Stomach (tissue), 9 donors: ENCODE measurements around the gene CAPN8. TPM values are rescaled to one million over a fixed set of nuclear protein-coding genes. Genes with fewer than 3 reads are reported as not detected.

Experiments used
- DNase-seq, 2 donors: peaks; one replicate each; pipeline versions ENCODE4 v3.0.0 to v3.0.0-alpha.2; 2013 to 2019
- H3K27ac ChIP-seq, 5 donors: fragments of 200-600 bp in 4 of 5; sonication (generic) in 4 of 5; one replicate each; pipeline ENCODE4 v1.5.1; 2013 to 2019; ENCODE audit warnings: mild to moderate bottlenecking in 1 of 5, moderate library complexity in 1 of 5
- H3K27me3 ChIP-seq, 3 donors: fragments of 200-600 bp; sonication (generic); one replicate each; pipeline ENCODE4 v1.5.1; 2017 to 2019; ENCODE audit warnings: mixed run types in 1 of 3
- H3K36me3 ChIP-seq, 4 donors: fragments of 200-600 bp; sonication (generic); 1 replicate in 3 of 4; 2 replicates in 1 of 4; pipeline ENCODE4 v1.5.1; 2016 to 2019
- H3K4me1 ChIP-seq, 4 donors: fragments of 200-600 bp; sonication (generic); one replicate each; pipeline ENCODE4 v1.5.1; 2016 to 2019
- H3K4me3 ChIP-seq, 4 donors: fragments of 200-600 bp; sonication (generic) in 3 of 4; one replicate each; pipeline ENCODE4 v1.5.1; 2016 to 2019; ENCODE audit warnings: mild to moderate bottlenecking in 1 of 4
- H3K9me3 ChIP-seq, 4 donors: fragments of 200-600 bp; sonication (generic); one replicate each; pipeline ENCODE4 v1.5.1; 2016 to 2019
- EP300 ChIP-seq: sonication (generic); formaldehyde crosslinking; IDR thresholded peaks from one replicate; pipeline ENCODE4 v1.6.1; 2017; ENCODE audit warnings: antibody characterized with exemption
- POLR2A ChIP-seq, 4 donors: fragments of 450-650 bp; IDR thresholded peaks; one replicate each; pipeline ENCODE4 v1.6.1; 2016; ENCODE audit warnings: antibody characterized with exemption in 4 of 4, control low read depth in 2 of 4, mild to moderate bottlenecking in 1 of 4, moderate library complexity in 1 of 4
- POLR2AphosphoS5 ChIP-seq, 3 donors: sonication (generic); formaldehyde crosslinking; IDR thresholded peaks; one replicate each; pipeline ENCODE4 v1.6.1; 2016; ENCODE audit warnings: antibody characterized with exemption in 3 of 3
- whole genome bisulfite sequencing, 5 donors: extraction: QIAGEN DNeasy Blood & Tissue Kit in 3 of 5; methylation state at CpG; one replicate each; pipeline versions ENCODE4 v1.1.5 to v1.1.7; 2013 to 2018; 5-methylcytosine and 5-hydroxymethylcytosine counted together
- intact Hi-C: fragments of 100-400 bp; cut with DNase I; formaldehyde crosslinking; loops from one replicate; pipeline ENCODE4 v1.15.1; 2023; ENCODE audit warnings: low total_unique reads
- polyA plus RNA-seq, 3 donors: library from polyadenylated mRNA; stranded (reverse); fragments of 200-250 nt; gene quantifications; one replicate each; pipeline ENCODE4 v1.2.3, GENCODE V29; 2013
- total RNA-seq, 5 donors: library from RNA; depleted of rRNA; stranded (reverse); fragments of >200 nt; gene quantifications; one replicate each; pipeline versions ENCODE4 v1.1.0 to v1.2.3, GENCODE V29; 2014 to 2016
- TF ChIP-seq, protein P1 (sequence below), 7 experiments: fragments of 450-650 bp in 4 of 7; fragments of 200-600 bp in 3 of 7; sonication (generic) in 3 of 7; IDR thresholded peaks; one replicate each; pipeline ENCODE4 v1.5.1; 2016 to 2019; ENCODE audit warnings: antibody characterized with exemption in 7 of 7, control low read depth in 2 of 7, mild to moderate bottlenecking in 1 of 7
- donor health status: healthy with polysubstance abuse.
- donor health status: Bipolar disorder and iron deficiency.
- donor health status: healthy.

CAPN8 gene
- total and polyA plus RNA-seq, 8 donors: 28.3 to 581 (median 134) TPM

DNA sequence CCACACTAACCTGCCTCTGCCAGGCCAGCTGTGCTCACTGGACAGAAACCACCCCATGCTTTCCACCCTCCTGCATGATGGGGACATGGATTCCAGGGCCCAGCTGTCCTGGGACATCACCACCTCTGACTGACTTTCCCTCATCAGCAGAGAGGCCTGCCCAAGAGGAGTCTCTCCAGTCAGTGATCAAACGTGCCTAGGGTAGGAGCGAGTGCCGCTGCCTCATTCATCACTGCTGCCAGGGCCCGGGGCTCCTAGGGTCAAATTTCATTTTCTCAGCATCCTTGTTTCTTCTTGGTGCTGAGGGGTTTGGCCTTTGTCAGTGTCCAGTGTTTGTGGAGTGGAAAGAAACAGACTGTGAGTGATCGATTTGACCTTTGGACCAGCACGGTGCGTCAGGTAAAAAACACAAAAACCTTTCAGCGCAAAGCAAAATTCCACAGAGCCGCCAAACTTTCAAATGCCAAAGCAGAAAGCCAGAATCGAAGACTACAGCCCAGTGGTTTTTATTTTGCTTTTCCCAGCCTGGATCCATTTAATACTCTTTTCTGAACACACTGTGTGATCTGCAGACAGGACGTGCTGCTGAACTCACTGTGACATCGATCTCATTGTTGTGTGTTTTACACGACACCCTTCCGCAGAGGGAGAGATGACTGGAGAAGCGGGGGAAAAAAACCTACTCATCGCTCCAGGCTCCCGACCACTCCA, 43.2 kb downstream of the CAPN8 start:
- no peak overlapping the region for H3K27ac ChIP-seq
- intact Hi-C loops: no loop called here
- no peaks in the 10 kb centered on the region for H3K27me3 ChIP-seq
- 60 to 77% (median 65%) methylated on average over 17 of the region's 17 CpGs for WGBS, 5 donors
- peaks cover 0 to 19% (median 6%) of the 10 kb centered on the region in 4 donors for H3K36me3 ChIP-seq
- TF ChIP-seq POLR2AphosphoS5 (IDR thresholded peaks at IDR 0.05) (no peak), POLR2A (IDR thresholded peaks at IDR 0.05) (no peak), EP300 (no peak)
- TF ChIP-seq, protein P1, sequence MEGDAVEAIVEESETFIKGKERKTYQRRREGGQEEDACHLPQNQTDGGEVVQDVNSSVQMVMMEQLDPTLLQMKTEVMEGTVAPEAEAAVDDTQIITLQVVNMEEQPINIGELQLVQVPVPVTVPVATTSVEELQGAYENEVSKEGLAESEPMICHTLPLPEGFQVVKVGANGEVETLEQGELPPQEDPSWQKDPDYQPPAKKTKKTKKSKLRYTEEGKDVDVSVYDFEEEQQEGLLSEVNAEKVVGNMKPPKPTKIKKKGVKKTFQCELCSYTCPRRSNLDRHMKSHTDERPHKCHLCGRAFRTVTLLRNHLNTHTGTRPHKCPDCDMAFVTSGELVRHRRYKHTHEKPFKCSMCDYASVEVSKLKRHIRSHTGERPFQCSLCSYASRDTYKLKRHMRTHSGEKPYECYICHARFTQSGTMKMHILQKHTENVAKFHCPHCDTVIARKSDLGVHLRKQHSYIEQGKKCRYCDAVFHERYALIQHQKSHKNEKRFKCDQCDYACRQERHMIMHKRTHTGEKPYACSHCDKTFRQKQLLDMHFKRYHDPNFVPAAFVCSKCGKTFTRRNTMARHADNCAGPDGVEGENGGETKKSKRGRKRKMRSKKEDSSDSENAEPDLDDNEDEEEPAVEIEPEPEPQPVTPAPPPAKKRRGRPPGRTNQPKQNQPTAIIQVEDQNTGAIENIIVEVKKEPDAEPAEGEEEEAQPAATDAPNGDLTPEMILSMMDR (IDR thresholded peaks at IDR 0.05): no peak
- no peak overlapping the region for H3K4me3 ChIP-seq
- H3K9me3 ChIP-seq: no peaks in the 10 kb centered on the region
- peaks cover 0 to 7% (median 3%) of the 10 kb centered on the region in 4 donors for H3K4me1 ChIP-seq
- peak in 1 of 2 donors; percentile 46 for DNase-seq

DNA sequence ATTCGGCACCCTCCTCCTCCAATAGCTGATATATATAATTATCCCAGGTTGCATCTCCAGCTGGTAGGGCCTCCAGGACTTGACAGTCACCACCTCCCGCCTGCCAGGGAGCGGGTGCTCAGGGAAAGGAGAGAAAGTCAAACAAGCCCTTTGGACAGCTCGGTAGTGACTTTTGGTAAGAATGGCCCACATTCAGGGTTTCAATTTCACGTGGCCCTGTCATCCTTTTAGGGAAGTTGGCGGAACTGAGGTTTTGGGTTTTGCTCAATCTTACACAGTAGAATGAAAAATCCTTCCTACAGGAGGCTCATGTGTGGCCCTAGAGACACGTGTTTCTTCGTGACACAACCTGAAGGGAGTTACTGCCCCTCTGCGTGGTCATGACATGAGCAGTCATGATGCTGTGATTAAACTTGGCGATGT, 44.2 kb downstream of the CAPN8 start:
- 72 to 84% (median 77%) methylated on average over 10 of the region's 10 CpGs for WGBS, 5 donors
- Histone ChIP-seq H3K27me3 (no peaks in the 10 kb centered on the region), H3K9me3 (no peaks in the 10 kb centered on the region), H3K4me1 (peaks cover 0 to 7% (median 3%) of the 10 kb centered on the region in 4 donors), H3K4me3 (no peak overlapping the region), H3K36me3 (peaks cover 0 to 20% (median 8%) of the 10 kb centered on the region in 4 donors), H3K27ac (no peak overlapping the region)
- intact Hi-C loops: no loop called here
- no peak for DNase-seq
- TF ChIP-seq, protein P1 (IDR thresholded peaks at IDR 0.05): no peak
- no peak for TF ChIP-seq POLR2AphosphoS5 (IDR thresholded peaks at IDR 0.05)
- no peak for TF ChIP-seq EP300
- no peak for TF ChIP-seq POLR2A (IDR thresholded peaks at IDR 0.05)

DNA sequence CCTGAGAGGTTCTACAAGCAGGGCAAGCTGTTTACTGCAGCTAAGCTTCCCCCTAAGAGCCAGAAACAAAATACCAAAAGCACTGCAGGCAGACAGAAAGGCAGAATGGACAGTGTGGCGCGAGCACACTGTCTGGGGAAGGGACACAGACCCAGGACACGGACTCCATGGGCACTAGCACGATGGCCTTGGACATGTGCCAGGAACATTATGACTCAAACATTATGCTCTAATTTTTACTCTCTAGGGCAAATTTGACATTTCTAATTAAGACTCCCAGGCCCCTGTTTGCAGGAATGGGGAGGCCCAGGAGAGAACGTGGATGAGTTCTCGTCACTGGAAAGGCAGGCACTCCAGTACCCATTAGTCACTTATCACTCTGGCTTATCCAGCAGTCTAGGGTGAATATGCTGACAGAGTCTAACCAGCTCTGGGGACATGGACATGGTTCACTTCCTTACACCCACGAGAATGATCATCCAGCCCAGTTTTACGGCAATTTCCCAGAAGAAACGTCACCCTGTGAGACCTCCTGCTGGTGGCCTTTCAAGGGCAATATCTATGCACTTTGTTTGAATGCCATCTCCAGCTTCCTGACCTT, 45.1 kb downstream of the CAPN8 start:
- no peaks in the 10 kb centered on the region for H3K27me3 ChIP-seq
- no peak overlapping the region for H3K4me3 ChIP-seq
- WGBS, 5 donors: 73 to 81% (median 79%) methylated on average over 9 of the region's 9 CpGs
- TF ChIP-seq POLR2AphosphoS5 (IDR thresholded peaks at IDR 0.05) (no peak), POLR2A (IDR thresholded peaks at IDR 0.05) (no peak), EP300 (no peak)
- TF ChIP-seq, protein P1 (IDR thresholded peaks at IDR 0.05): no peak
- peaks cover 0 to 27% (median 13%) of the 10 kb centered on the region in 4 donors for H3K36me3 ChIP-seq
- DNase-seq: no peak
- H3K9me3 ChIP-seq: no peaks in the 10 kb centered on the region
- intact Hi-C loops: no loop called here
- H3K27ac ChIP-seq: no peak overlapping the region
- peaks cover 0 to 7% (median 3%) of the 10 kb centered on the region in 4 donors for H3K4me1 ChIP-seq

DNA sequence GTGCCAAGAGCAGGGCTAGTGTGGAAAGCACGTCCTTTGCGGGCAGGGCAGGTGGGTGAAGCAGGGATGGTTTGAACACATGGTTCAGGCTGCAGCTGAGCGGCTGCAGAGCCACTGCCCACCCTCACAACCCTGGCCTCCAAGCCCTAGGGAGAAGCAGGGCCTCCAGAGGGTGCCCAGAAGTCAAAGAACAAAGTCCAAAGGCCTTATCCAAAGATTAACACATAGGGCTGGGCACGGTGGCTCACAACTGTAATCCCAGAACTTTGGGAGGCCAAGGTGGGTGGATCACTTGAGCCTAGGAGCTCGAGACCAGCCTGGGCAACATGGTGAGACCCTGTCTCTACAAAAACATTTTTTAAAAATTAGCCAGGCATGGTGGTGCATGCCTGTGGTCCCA, 46.8 kb downstream of the CAPN8 start:
- peaks cover 0 to 40% (median 18%) of the 10 kb centered on the region in 4 donors for H3K36me3 ChIP-seq
- H3K4me1 ChIP-seq: peaks cover 0 to 7% (median 3%) of the 10 kb centered on the region in 4 donors
- TF ChIP-seq, protein P1 (IDR thresholded peaks at IDR 0.05): no peak
- no peak for TF ChIP-seq EP300
- TF ChIP-seq POLR2AphosphoS5 (IDR thresholded peaks at IDR 0.05): no peak
- TF ChIP-seq POLR2A (IDR thresholded peaks at IDR 0.05): no peak
- H3K27me3 ChIP-seq: no peaks in the 10 kb centered on the region
- WGBS, 5 donors: 69 to 76% (median 71%) methylated on average over 2 to 5 of the region's 5 CpGs
- DNase-seq: no peak
- no peaks in the 10 kb centered on the region for H3K9me3 ChIP-seq
- no peak overlapping the region for H3K4me3 ChIP-seq
- intact Hi-C loops: no loop called here
- no peak overlapping the region for H3K27ac ChIP-seq
